GM12892 (cell line): ENCODE data around the gene DOCK10.

Source experiments
- POLR2A ChIP-seq: IDR thresholded peaks from 2 replicates; pipeline ENCODE4 v1.6.1; 2011; ENCODE audit warnings: low read depth, low read length, control low read depth
- POLR2AphosphoS5 ChIP-seq: IDR thresholded peaks from 2 replicates; pipeline ENCODE4 v1.6.1; 2011; ENCODE audit warnings: low read depth, low read length, control low read depth
- TAF1 ChIP-seq: IDR thresholded peaks from 2 replicates; pipeline ENCODE4 v1.6.1; 2011; ENCODE audit warnings: low read depth, mild to moderate bottlenecking, control low read depth, low read length, borderline replicate concordance

- no peak for TF ChIP-seq POLR2A
- no peak for TF ChIP-seq POLR2AphosphoS5
- no peak for TF ChIP-seq TAF1
These were observed 30.9 kb upstream of the DOCK10 start for GRCh38 chr2:225073198-225073597.
